Neuronal stem cell (in vitro differentiated cells): ENCODE results near the gene MALRD1.

Experiments used
- DNase-seq: peaks from one replicate; pipeline ENCODE4 v3.0.0-alpha.2; 2013; ENCODE audit warnings: low spot score
- H2AFZ ChIP-seq: one replicate; pipeline ENCODE4 v1.6.1; 2013; ENCODE audit warnings: mild to moderate bottlenecking, low read length, inconsistent platforms
- H2AK5ac ChIP-seq: 2 replicates; pipeline ENCODE4 v1.6.1; 2013; ENCODE audit warnings: low read depth, mild to moderate bottlenecking, inconsistent platforms, low read length, moderate library complexity, mixed read lengths
- H2BK120ac ChIP-seq: 2 replicates; pipeline ENCODE4 v1.6.1; 2013; ENCODE audit warnings: low read depth, mild to moderate bottlenecking, inconsistent platforms, low read length, moderate library complexity, mixed read lengths
- H2BK12ac ChIP-seq: one replicate; pipeline ENCODE4 v1.6.1; 2013; ENCODE audit warnings: low read length, inconsistent platforms
- H2BK15ac ChIP-seq: 2 replicates; pipeline ENCODE4 v1.6.1; 2013; ENCODE audit warnings: mild to moderate bottlenecking, low read length, inconsistent platforms, mixed read lengths
- H2BK5ac ChIP-seq: one replicate; pipeline ENCODE4 v1.6.1; 2013; ENCODE audit warnings: inconsistent platforms, mild to moderate bottlenecking, low read length, moderate library complexity
- H3K14ac ChIP-seq: one replicate; pipeline ENCODE4 v1.6.1; 2013; ENCODE audit warnings: low read length, inconsistent platforms
- H3K18ac ChIP-seq: 2 replicates; pipeline ENCODE4 v1.6.1; 2013; ENCODE audit warnings: low read length, inconsistent platforms
- H3K23ac ChIP-seq: 2 replicates; pipeline ENCODE4 v1.6.1; 2013; ENCODE audit warnings: low read depth, mild to moderate bottlenecking, mixed read lengths, low read length, inconsistent platforms; ENCODE audit not compliant: poor library complexity
- H3K27ac ChIP-seq: replicated peaks from 3 replicates; pipeline ENCODE4 v1.5.1; 2013; ENCODE audit warnings: low read length, inconsistent platforms
- H3K27me3 ChIP-seq, 3 experiments: 2 replicates each; pipeline ENCODE4 v1.6.1; 2013; ENCODE audit warnings: low read length in 3 of 3, mild to moderate bottlenecking in 2 of 3, inconsistent platforms in 1 of 3, low read depth in 1 of 3, mixed read lengths in 1 of 3, moderate library complexity in 1 of 3; ENCODE audit not compliant: control insufficient read depth in 3 of 3, insufficient read depth in 3 of 3
- H3K36me3 ChIP-seq, 2 donors: replicated peaks in 1 of 2; 2 replicates each; pipeline ENCODE4 v1.6.1; 2013; ENCODE audit warnings: low read length in 2 of 2; ENCODE audit not compliant: control insufficient read depth in 2 of 2, insufficient read depth in 2 of 2
- H3K4ac ChIP-seq: 2 replicates; pipeline ENCODE4 v1.6.1; 2013; ENCODE audit warnings: inconsistent platforms, mild to moderate bottlenecking, low read length, moderate library complexity
- H3K4me1 ChIP-seq, 2 donors: 1 replicate in 1 of 2; 2 replicates in 1 of 2; pipeline ENCODE4 v1.6.1; 2013; ENCODE audit warnings: low read length in 2 of 2, low read depth in 1 of 2; ENCODE audit not compliant: control insufficient read depth in 2 of 2, insufficient read depth in 1 of 2
- H3K4me2 ChIP-seq: one replicate; pipeline ENCODE4 v1.6.1; 2013; ENCODE audit warnings: mild to moderate bottlenecking, low read length, inconsistent platforms; ENCODE audit not compliant: insufficient read depth, poor library complexity, severe bottlenecking
- H3K4me3 ChIP-seq, 2 donors: 2 replicates each; pipeline ENCODE4 v1.5.1; 2013; ENCODE audit warnings: low read length in 2 of 2, mild to moderate bottlenecking in 2 of 2, inconsistent platforms in 1 of 2, moderate library complexity in 1 of 2
- H3K79me1 ChIP-seq: one replicate; pipeline ENCODE4 v1.6.1; 2013; ENCODE audit warnings: low read depth, mild to moderate bottlenecking, inconsistent platforms, low read length, moderate library complexity
- H3K9ac ChIP-seq: one replicate; pipeline ENCODE4 v1.6.1; 2013; ENCODE audit warnings: mild to moderate bottlenecking, low read depth, low read length, inconsistent platforms; ENCODE audit not compliant: poor library complexity
- H3K9me3 ChIP-seq, 2 donors: replicated peaks in 1 of 2; 2 replicates each; pipeline versions ENCODE3 to v1.6.1; 2013; ENCODE audit warnings: low read length in 2 of 2, mild to moderate bottlenecking in 2 of 2, inconsistent platforms in 1 of 2, low read depth in 1 of 2, mixed read lengths in 1 of 2, moderate library complexity in 1 of 2; ENCODE audit not compliant: control insufficient read depth in 2 of 2, insufficient read depth in 1 of 2
- H4K8ac ChIP-seq: one replicate; pipeline ENCODE4 v1.6.1; 2013; ENCODE audit warnings: low read depth, mild to moderate bottlenecking, inconsistent platforms, low read length, moderate library complexity
- H4K91ac ChIP-seq: one replicate; pipeline ENCODE4 v1.6.1; 2013; ENCODE audit warnings: low read length, low read depth, mild to moderate bottlenecking, inconsistent platforms; ENCODE audit not compliant: poor library complexity
- WGBS, 2 donors: extraction: QIAGEN DNeasy Blood & Tissue Kit; methylation state at CpG; one replicate each; pipeline ENCODE4 v1.1.7; 2013; ENCODE audit warnings: missing lambda C conversion rate in 2 of 2, mixed read lengths in 1 of 2; ENCODE audit not compliant: insufficient read length in 2 of 2, insufficient replicate concordance in 1 of 2; ENCODE audit errors: extremely low coverage in 2 of 2; 5-methylcytosine and 5-hydroxymethylcytosine counted together

Gene MALRD1

GRCh38 chr10:19252531-19252930, 203.9 kb downstream of the MALRD1 start:
- no peak overlapping the region for H3K4me3 ChIP-seq
- no peak overlapping the region for H2BK5ac ChIP-seq
- H2BK15ac ChIP-seq, result no peak overlapping the region
- H3K4me1 ChIP-seq, result no peaks in the 10 kb centered on the region
- H3K4ac ChIP-seq, result no peak overlapping the region
- DNase-seq, result no peak
- no peaks in the 10 kb centered on the region for H3K9me3 ChIP-seq
- no peak overlapping the region for H3K27ac ChIP-seq
- H2AFZ ChIP-seq, result no peak overlapping the region
- no peak overlapping the region for H3K23ac ChIP-seq
- H3K14ac ChIP-seq, result no peak overlapping the region
- H2AK5ac ChIP-seq, result no peak overlapping the region
- no peak overlapping the region for H2BK12ac ChIP-seq
- H3K27me3 ChIP-seq, result no peaks in the 10 kb centered on the region
- no peak overlapping the region for H2BK120ac ChIP-seq
- H3K9ac ChIP-seq, result no peak overlapping the region
- no peak overlapping the region for H4K91ac ChIP-seq
- no peaks in the 10 kb centered on the region for H3K79me1 ChIP-seq
- H3K36me3 ChIP-seq, result no peaks in the 10 kb centered on the region
- H4K8ac ChIP-seq, result no peak overlapping the region
- H3K4me2 ChIP-seq, result no peak overlapping the region
- no peak overlapping the region for H3K18ac ChIP-seq

- Histone ChIP-seq H3K27me3 (no peaks in the 10 kb centered on the region), H3K9me3 (no peaks in the 10 kb centered on the region), H3K4me1 (no peaks in the 10 kb centered on the region), H2BK5ac (no peak overlapping the region), H3K18ac (no peak overlapping the region), H2BK12ac (no peak overlapping the region), H2AFZ (no peak overlapping the region), H4K8ac (no peak overlapping the region), H3K27ac (no peak overlapping the region), H3K4me2 (no peak overlapping the region), H3K4ac (no peak overlapping the region), H3K79me1 (no peaks in the 10 kb centered on the region), H2AK5ac (no peak overlapping the region), H2BK120ac (no peak overlapping the region), H3K23ac (no peak overlapping the region), H3K14ac (no peak overlapping the region), H4K91ac (no peak overlapping the region), H3K36me3 (no peaks in the 10 kb centered on the region), H2BK15ac (no peak overlapping the region), H3K4me3 (no peak overlapping the region), H3K9ac (no peak overlapping the region)
- DNase-seq, result no peak
- WGBS, 2 donors, result no CpG with 5 or more reads among the region's 1 CpG
These were observed 207.7 kb downstream of the MALRD1 start for GRCh38 chr10:19256331-19256730.

GRCh38 chr10:19263262-19263661, 214.7 kb downstream of the MALRD1 start:
- Histone ChIP-seq H3K23ac (no peak overlapping the region), H3K27me3 (no peaks in the 10 kb centered on the region), H2BK15ac (no peak overlapping the region), H2BK120ac (no peak overlapping the region), H2BK12ac (no peak overlapping the region), H3K4ac (no peak overlapping the region), H3K4me1 (no peaks in the 10 kb centered on the region), H3K9ac (no peak overlapping the region), H3K4me2 (no peak overlapping the region), H3K79me1 (no peaks in the 10 kb centered on the region), H3K14ac (no peak overlapping the region), H3K4me3 (no peak overlapping the region), H2AFZ (no peak overlapping the region), H2AK5ac (no peak overlapping the region), H4K8ac (no peak overlapping the region), H3K9me3 (no peaks in the 10 kb centered on the region), H4K91ac (no peak overlapping the region), H3K27ac (no peak overlapping the region), H3K18ac (no peak overlapping the region), H3K36me3 (no peaks in the 10 kb centered on the region), H2BK5ac (no peak overlapping the region)
- WGBS, 2 donors, result no CpG with 5 or more reads among the region's 1 CpG
- DNase-seq, result no peak

- Histone ChIP-seq H3K4me3 (no peak overlapping the region), H3K27ac (no peak overlapping the region), H3K23ac (no peak overlapping the region), H3K4me1 (no peaks in the 10 kb centered on the region), H3K79me1 (no peaks in the 10 kb centered on the region), H3K27me3 (no peaks in the 10 kb centered on the region), H3K36me3 (no peaks in the 10 kb centered on the region), H3K4ac (no peak overlapping the region), H2BK15ac (no peak overlapping the region), H3K14ac (no peak overlapping the region), H3K9ac (no peak overlapping the region), H3K9me3 (no peaks in the 10 kb centered on the region), H4K91ac (no peak overlapping the region), H4K8ac (no peak overlapping the region), H2BK12ac (no peak overlapping the region), H2BK5ac (no peak overlapping the region), H3K4me2 (no peak overlapping the region), H2BK120ac (no peak overlapping the region), H3K18ac (no peak overlapping the region), H2AFZ (no peak overlapping the region), H2AK5ac (no peak overlapping the region)
- DNase-seq, result no peak
- WGBS, 2 donors, result no CpG with 5 or more reads among the region's 2 CpGs
These were observed 234.7 kb downstream of the MALRD1 start for GRCh38 chr10:19283285-19283684.
